Prostate gland (tissue), 2 donors: ENCODE results near the gene ZBTB16.

Experiments used
- CTCF ChIP-seq, 4 experiments: fragments of 200-600 bp in 2 of 4; fragments of 450-650 bp in 2 of 4; sonication (generic) in 2 of 4; IDR thresholded peaks; 1 replicate in 3 of 4; 2 replicates in 1 of 4; pipeline ENCODE4 v1.5.1; 2016 to 2019; ENCODE audit warnings: antibody characterized with exemption in 4 of 4, mild to moderate bottlenecking in 2 of 4, moderate library complexity in 2 of 4
- POLR2A ChIP-seq: fragments of 450-650 bp; IDR thresholded peaks from one replicate; pipeline ENCODE4 v1.6.1; 2016; ENCODE audit warnings: antibody characterized with exemption, mild to moderate bottlenecking
- POLR2AphosphoS5 ChIP-seq: sonication (generic); formaldehyde crosslinking; IDR thresholded peaks from one replicate; pipeline ENCODE4 v1.6.1; 2017; ENCODE audit warnings: antibody characterized with exemption

DNA sequence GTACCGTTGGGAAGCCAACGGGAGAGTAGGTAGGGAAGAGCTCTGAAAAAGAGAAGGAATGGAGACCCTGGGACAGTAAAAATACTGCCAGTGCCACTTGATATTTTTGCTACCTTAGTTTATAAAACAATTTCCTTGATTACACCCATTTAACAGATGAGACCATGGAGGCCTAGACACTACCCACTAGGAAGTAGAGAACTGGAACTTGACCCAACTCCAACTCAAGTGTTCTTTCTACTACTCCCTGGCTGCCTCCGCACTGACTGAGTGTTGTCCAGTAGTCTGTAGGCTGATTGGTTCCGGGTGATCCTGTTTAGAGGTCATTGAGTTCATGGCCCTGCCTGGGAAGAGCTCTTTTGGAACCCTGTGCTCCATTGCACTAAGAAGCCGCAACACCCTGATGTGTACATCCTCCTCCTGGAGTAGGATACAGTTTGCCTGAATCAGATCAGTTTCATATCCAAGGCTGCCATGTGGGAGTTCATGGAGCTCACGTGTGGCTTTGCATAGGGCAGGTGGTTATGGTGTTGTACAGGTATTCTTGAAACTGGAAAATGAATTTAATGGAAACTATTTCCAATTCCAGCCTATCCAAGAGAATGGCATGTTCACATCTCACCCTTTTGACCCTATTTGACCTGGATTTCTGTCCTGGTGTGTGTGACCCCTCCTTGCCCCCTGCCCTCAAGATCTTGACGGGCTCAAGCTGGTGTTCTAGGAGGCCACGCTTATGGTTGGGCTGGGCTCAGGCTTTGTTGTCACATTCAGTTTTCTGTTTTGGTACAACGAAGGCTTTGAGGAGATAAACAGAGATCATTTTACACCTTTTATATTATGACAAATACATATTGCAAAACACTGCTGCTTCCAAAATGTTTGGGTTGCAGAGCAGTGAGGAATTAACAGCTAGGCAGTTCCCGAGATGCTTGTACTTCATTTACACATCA lies 134.5 kb downstream of the ZBTB16 start:
- TF ChIP-seq CTCF (IDR thresholded peaks at IDR 0.05) (no peak), POLR2A (no peak), POLR2AphosphoS5 (peak; percentile 54)
